OCI-LY1 (cell line): ENCODE results near the gene ZNF384.

Experiments used
- H2AFZ ChIP-seq: fragments of 200-600 bp; sonication (generic), shearing (Covaris generic); 2 replicates; pipeline ENCODE4 v1.6.0; 2014; ENCODE audit warnings: antibody characterized with exemption, mild to moderate bottlenecking, low read length
- H3F3A ChIP-seq: fragments of 200-600 bp; sonication (generic), shearing (Covaris generic); 2 replicates; pipeline ENCODE4 v1.6.0; 2014; ENCODE audit warnings: mild to moderate bottlenecking, antibody characterized with exemption, low read length, moderate library complexity; ENCODE audit not compliant: insufficient read depth
- H3K27ac ChIP-seq: fragments of 200-600 bp; sonication (generic); 2 replicates; pipeline ENCODE4 v1.5.1; 2014; ENCODE audit warnings: low read length, mixed run types, mild to moderate bottlenecking, low read depth; ENCODE audit not compliant: poor library complexity, severe bottlenecking
- H3K27me3 ChIP-seq: fragments of 200-600 bp; sonication (generic); 2 replicates; pipeline ENCODE4 v1.6.0; 2014; ENCODE audit warnings: antibody characterized with exemption, mild to moderate bottlenecking, low read length, moderate library complexity; ENCODE audit not compliant: insufficient read depth
- H3K36me3 ChIP-seq: fragments of 200-600 bp; sonication (generic); 2 replicates; pipeline ENCODE4 v1.6.1; 2014; ENCODE audit warnings: mild to moderate bottlenecking, antibody characterized with exemption, low read length, moderate library complexity, mixed read lengths; ENCODE audit not compliant: insufficient read depth
- H3K4me1 ChIP-seq: fragments of 200-600 bp; sonication (generic); 2 replicates; pipeline ENCODE4 v1.5.1; 2014; ENCODE audit warnings: mild to moderate bottlenecking, low read length, moderate library complexity; ENCODE audit not compliant: insufficient read depth, severe bottlenecking
- H3K4me2 ChIP-seq: fragments of 200-600 bp; sonication (generic), shearing (Covaris generic); 2 replicates; pipeline ENCODE4 v1.6.1; 2014; ENCODE audit warnings: low read length
- H3K4me3 ChIP-seq: fragments of 200-600 bp; sonication (generic); 2 replicates; pipeline ENCODE4 v1.5.1; 2014; ENCODE audit warnings: low read length, low read depth, mild to moderate bottlenecking, mixed read lengths; ENCODE audit not compliant: poor library complexity, severe bottlenecking
- H3K79me2 ChIP-seq: fragments of 200-600 bp; shearing (Covaris generic); 2 replicates; pipeline ENCODE4 v1.6.1; 2016; ENCODE audit warnings: mixed run types, low read length, mixed read lengths; ENCODE audit not compliant: insufficient read depth
- H3K9ac ChIP-seq: fragments of 200-600 bp; sonication (generic), shearing (Covaris generic); 2 replicates; pipeline ENCODE4 v1.6.1; 2014; ENCODE audit warnings: mild to moderate bottlenecking, low read length, mixed read lengths
- H3K9me2 ChIP-seq: fragments of 200-600 bp; sonication (generic), shearing (Covaris generic); 2 replicates; pipeline ENCODE4 v1.6.1; 2014; ENCODE audit warnings: low read depth, mild to moderate bottlenecking, low read length, mixed read lengths
- H3K9me3 ChIP-seq: fragments of 200-600 bp; shearing (Covaris generic); 2 replicates; pipeline ENCODE4 v1.6.1; 2014; ENCODE audit warnings: low read length, mixed read lengths
- H4K20me1 ChIP-seq: fragments of 200-600 bp; sonication (generic), shearing (Covaris generic); 2 replicates; pipeline ENCODE4 v1.6.0; 2016; ENCODE audit warnings: mild to moderate bottlenecking, low read length; ENCODE audit not compliant: insufficient read depth
- EZH2 ChIP-seq: fragments of 200-600 bp; sonication (generic), shearing (Covaris generic); IDR thresholded peaks from 2 replicates; pipeline ENCODE4 v1.8.0; 2017; ENCODE audit warnings: borderline replicate concordance, mixed run types, mild to moderate bottlenecking, antibody characterized with exemption, low read length, moderate library complexity, mixed read lengths
- TF ChIP-seq, protein P1 (sequence below): fragments of 200-600 bp; sonication (generic), shearing (Covaris generic); IDR thresholded peaks from 2 replicates; pipeline ENCODE4 v1.5.1; 2017; ENCODE audit warnings: mild to moderate bottlenecking, antibody characterized with exemption, low read length, moderate library complexity, mixed read lengths

The ZNF384 gene

GRCh38 chr12:6618483-6619225 lies 70.5 kb downstream of the ZNF384 start:
- H3K9me2 ChIP-seq, result no peaks in the 10 kb centered on the region
- H2AFZ ChIP-seq, result no peak overlapping the region
- TF ChIP-seq EZH2, result no peak
- TF ChIP-seq, protein P1, sequence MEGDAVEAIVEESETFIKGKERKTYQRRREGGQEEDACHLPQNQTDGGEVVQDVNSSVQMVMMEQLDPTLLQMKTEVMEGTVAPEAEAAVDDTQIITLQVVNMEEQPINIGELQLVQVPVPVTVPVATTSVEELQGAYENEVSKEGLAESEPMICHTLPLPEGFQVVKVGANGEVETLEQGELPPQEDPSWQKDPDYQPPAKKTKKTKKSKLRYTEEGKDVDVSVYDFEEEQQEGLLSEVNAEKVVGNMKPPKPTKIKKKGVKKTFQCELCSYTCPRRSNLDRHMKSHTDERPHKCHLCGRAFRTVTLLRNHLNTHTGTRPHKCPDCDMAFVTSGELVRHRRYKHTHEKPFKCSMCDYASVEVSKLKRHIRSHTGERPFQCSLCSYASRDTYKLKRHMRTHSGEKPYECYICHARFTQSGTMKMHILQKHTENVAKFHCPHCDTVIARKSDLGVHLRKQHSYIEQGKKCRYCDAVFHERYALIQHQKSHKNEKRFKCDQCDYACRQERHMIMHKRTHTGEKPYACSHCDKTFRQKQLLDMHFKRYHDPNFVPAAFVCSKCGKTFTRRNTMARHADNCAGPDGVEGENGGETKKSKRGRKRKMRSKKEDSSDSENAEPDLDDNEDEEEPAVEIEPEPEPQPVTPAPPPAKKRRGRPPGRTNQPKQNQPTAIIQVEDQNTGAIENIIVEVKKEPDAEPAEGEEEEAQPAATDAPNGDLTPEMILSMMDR, result no peak
- no peak overlapping the region for H3K4me3 ChIP-seq
- H3F3A ChIP-seq, result peaks cover 18% of the 10 kb centered on the region; the same call in 1 of the 2 replicates
- no peaks in the 10 kb centered on the region for H3K9me3 ChIP-seq
- H3K27me3 ChIP-seq, result no peaks in the 10 kb centered on the region
- no peak overlapping the region for H3K9ac ChIP-seq
- no peaks in the 10 kb centered on the region for H3K79me2 ChIP-seq
- no peak overlapping the region for H3K27ac ChIP-seq
- H3K36me3 ChIP-seq, result peaks cover 34% of the 10 kb centered on the region
- H3K4me1 ChIP-seq, result peaks cover 5% of the 10 kb centered on the region
- H4K20me1 ChIP-seq, result no peaks in the 10 kb centered on the region
- H3K4me2 ChIP-seq, result no peak overlapping the region
